HCT116 (cell line): ENCODE results near the gene ATP13A4. TPM values are rescaled to one million over a fixed set of nuclear protein-coding genes. Genes with fewer than 3 reads are reported as not detected.

Experiments used
- total RNA-seq: library from RNA; stranded (reverse); gene quantifications from one replicate; pipeline ENCODE4 v1.2.1, GENCODE V29; 2021; ENCODE audit not compliant: unreplicated experiment

ATP13A4 gene
- total RNA-seq, 1 experiment from 2014 or later, result 0.15 TPM

Other genes with a start within 250 kb of the ATP13A4 start
- gene ATP13A5, start 176.1 kb downstream of the ATP13A4 start, total RNA-seq, result not detected
- 72.0 TPM for gene OPA1, start 38.3 kb upstream of the ATP13A4 start, total RNA-seq